Measurements from ENCODE around the gene SLC35G2.
"Not testable (repeated sequence)": the region's sequence is repeated elsewhere in the genome, so short reads cannot be mapped to it uniquely, and the experiment has no call there.

SLC35G2 gene

DNA sequence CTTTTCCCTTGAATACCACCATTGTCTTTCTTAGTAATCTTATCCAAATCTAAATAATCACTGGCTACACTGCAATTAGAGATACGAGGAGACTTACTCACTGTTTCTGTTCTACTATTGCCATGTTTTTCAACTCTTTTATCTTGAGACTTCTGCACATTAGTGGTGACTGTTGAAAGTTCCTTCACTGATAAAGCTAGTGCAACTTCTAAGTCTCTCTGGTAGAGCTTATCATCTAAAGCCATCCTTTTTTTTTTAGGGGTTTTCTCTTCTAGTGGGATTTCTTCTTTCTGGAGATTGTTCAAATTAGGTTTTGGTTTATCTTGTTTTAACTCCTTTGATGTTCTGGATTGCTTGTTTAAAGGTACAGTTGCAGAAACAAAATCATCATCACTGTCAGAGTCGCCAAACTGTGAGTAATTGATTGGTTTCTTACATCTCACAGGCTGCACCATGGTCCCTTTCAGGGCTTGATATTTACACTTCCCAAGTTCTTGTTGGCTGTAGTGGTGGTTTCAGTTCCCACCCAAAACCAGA, 80.8 kb downstream of the SLC35G2 start:
- H3K4me3 ChIP-seq (ENCODE audit: low read depth, low read length): no peak overlapping the region
- TF ChIP-seq, protein P1, sequence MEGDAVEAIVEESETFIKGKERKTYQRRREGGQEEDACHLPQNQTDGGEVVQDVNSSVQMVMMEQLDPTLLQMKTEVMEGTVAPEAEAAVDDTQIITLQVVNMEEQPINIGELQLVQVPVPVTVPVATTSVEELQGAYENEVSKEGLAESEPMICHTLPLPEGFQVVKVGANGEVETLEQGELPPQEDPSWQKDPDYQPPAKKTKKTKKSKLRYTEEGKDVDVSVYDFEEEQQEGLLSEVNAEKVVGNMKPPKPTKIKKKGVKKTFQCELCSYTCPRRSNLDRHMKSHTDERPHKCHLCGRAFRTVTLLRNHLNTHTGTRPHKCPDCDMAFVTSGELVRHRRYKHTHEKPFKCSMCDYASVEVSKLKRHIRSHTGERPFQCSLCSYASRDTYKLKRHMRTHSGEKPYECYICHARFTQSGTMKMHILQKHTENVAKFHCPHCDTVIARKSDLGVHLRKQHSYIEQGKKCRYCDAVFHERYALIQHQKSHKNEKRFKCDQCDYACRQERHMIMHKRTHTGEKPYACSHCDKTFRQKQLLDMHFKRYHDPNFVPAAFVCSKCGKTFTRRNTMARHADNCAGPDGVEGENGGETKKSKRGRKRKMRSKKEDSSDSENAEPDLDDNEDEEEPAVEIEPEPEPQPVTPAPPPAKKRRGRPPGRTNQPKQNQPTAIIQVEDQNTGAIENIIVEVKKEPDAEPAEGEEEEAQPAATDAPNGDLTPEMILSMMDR (IDR thresholded peaks at IDR 0.05; ENCODE audit: insufficient read depth, low read depth, low read length, missing control alignments): no peak
- DNase-seq (ENCODE audit: low read depth): no peak

DNA sequence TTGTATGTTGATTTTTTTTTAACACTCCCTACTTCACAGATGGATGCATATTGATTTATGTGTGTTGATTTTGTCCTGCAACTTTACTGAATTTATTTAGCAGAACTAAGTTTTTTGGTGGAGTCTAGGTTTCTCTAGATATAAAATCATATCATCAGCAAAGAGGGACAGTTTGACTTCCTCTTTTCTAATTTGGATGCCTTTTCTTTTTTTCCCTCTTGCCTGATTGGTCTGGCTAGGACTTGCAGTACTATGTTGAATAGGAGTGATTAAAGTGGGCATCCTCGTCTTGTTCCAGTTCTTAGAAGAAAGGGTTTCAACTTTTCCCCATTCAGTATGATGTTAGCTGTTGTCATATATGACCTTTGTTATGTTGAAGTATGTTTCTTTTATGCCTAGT, 81.8 kb downstream of the SLC35G2 start:
- DNase-seq (ENCODE audit: low read depth); H3K4me3 ChIP-seq (ENCODE audit: low read depth, low read length): not testable (repeated sequence)

DNA sequence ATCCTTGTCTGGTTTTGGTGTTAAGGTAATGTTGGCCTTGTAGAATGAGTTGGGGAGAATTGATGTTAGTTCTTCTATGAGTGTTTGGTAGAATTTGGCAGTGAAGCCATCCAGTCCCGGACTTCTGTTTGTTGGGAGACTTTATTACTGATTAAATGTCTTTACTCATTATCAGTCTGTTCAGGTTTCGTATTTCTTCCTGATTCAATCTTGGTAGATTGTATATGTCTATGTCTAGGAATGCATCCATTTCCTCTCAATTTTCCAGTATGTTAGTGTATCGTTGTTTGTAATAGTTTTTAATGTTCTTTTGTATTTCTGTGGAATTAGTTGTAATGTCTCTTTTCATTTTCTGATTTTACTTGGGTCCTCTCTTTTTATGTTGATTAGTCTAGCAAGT, 82.5 kb downstream of the SLC35G2 start:
- H3K4me3 ChIP-seq (ENCODE audit: low read depth, low read length): no peak overlapping the region
- no peak for DNase-seq (ENCODE audit: low read depth)
- TF ChIP-seq, protein P1 (IDR thresholded peaks at IDR 0.05; ENCODE audit: insufficient read depth, low read depth, low read length, missing control alignments): no peak

DNA sequence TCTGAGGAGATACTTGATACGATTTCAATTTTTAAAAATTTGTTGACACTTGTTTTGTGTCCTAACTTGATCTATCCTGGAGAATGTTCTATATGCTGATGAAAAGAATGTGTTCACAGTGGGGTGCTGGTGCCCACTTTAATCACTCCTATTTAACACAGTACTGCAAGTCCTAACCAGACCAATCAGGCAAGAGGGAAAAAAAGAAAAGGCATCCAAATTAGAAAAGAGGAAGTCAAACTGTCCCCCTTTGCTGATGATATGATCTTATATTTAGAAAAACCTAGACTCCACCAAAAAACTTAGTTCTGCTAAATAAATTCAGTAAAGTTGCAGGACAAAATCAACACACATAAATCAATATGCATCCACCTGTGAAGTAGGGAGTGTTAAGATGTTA, 83.6 kb downstream of the SLC35G2 start:
- DNase-seq (ENCODE audit: low read depth): not testable (repeated sequence)

DNA sequence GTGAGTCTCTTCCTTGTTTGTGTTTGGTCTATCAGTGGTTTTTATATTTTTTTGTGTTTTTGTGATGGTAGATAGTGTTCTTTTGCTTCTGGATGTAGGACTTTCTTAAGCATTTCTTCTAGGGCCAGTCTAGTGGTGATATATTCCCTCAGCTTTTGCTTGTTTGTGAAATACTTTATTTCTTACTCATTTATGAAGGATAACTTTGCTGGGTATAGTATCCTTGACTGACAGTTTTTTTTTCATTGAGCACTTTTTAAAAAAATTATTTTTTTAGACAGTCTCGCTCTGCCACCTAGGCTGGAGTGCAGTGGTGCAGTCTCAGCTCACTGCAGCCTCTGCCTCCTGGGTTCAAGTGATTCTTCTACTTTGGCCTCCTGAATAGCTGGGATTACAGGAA, 85.0 kb downstream of the SLC35G2 start:
- H3K4me3 ChIP-seq (ENCODE audit: low read depth, low read length): no peak overlapping the region
- no peak for DNase-seq (ENCODE audit: low read depth)
- TF ChIP-seq, protein P1 (IDR thresholded peaks at IDR 0.05; ENCODE audit: insufficient read depth, low read depth, low read length, missing control alignments): no peak

More for the DNA sequence above, 83.6 kb downstream of the SLC35G2 start:
- H3K4me3 ChIP-seq (ENCODE audit: low read depth, low read length): not testable (repeated sequence)

DNA sequence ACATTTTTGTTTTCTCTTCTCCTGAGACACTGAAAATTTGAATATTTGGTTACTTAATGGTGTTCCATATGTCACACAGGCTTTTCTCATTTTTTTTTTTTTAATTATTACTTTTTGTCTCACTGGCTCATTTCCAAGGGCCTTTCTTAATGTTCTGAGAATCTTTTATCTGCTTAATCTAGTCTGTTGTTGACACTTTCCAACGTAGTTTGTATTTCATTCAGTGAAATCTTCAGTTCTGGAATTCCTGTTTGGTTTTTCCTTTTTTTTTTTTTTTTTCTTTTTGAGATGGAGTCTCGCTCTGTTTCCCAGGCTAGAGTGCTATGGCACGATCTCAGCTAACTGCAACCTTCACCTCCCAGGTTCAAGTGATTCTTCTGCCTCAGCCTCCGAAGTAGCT, 85.8 kb downstream of the SLC35G2 start:
- TF ChIP-seq, protein P1 (IDR thresholded peaks at IDR 0.05; ENCODE audit: insufficient read depth, low read depth, low read length, missing control alignments): no peak
- no peak for DNase-seq (ENCODE audit: low read depth)
- H3K4me3 ChIP-seq (ENCODE audit: low read depth, low read length): no peak overlapping the region
